Mesendoderm (in vitro differentiated cells): ENCODE data around the gene PYDC1.

Source experiments
- DNase-seq: peaks from one replicate; pipeline ENCODE4 v3.0.0; 2013
- H2AK5ac ChIP-seq: 2 replicates; pipeline ENCODE4 v1.6.1; 2013; ENCODE audit warnings: low read length, inconsistent platforms
- H2BK120ac ChIP-seq: 2 replicates; pipeline ENCODE4 v1.6.1; 2013; ENCODE audit warnings: low read depth, mild to moderate bottlenecking, low read length, moderate library complexity, mixed read lengths
- H2BK15ac ChIP-seq: replicated peaks from 2 replicates; pipeline ENCODE4 v1.6.1; 2013; ENCODE audit warnings: low read depth, mild to moderate bottlenecking, moderate library complexity
- H2BK5ac ChIP-seq: 2 replicates; pipeline ENCODE4 v1.6.1; 2013; ENCODE audit warnings: low read length, inconsistent platforms
- H3K18ac ChIP-seq: 2 replicates; pipeline ENCODE4 v1.6.1; 2013; ENCODE audit warnings: mild to moderate bottlenecking, low read length, mixed read lengths
- H3K23ac ChIP-seq: one replicate; pipeline ENCODE4 v1.6.1; 2013; ENCODE audit warnings: low read length
- H3K27ac ChIP-seq: 2 replicates; pipeline ENCODE4 v1.5.1; 2013; ENCODE audit warnings: low read depth, mild to moderate bottlenecking, inconsistent platforms, low read length, moderate library complexity
- H3K27me3 ChIP-seq: 2 replicates; pipeline ENCODE4 v1.6.1; 2013; ENCODE audit warnings: low read length, control low read depth, mild to moderate bottlenecking, inconsistent platforms; ENCODE audit not compliant: insufficient read depth, poor library complexity
- H3K36me3 ChIP-seq: 2 replicates; pipeline ENCODE4 v1.6.1; 2013; ENCODE audit warnings: low read length, inconsistent platforms; ENCODE audit not compliant: control insufficient read depth, insufficient read depth
- H3K4ac ChIP-seq: one replicate; pipeline ENCODE4 v1.6.1; 2013; ENCODE audit warnings: low read depth, mild to moderate bottlenecking, low read length, moderate library complexity
- H3K4me1 ChIP-seq: 2 replicates; pipeline ENCODE4 v1.6.1; 2013; ENCODE audit warnings: low read depth, low read length, inconsistent platforms; ENCODE audit not compliant: control insufficient read depth
- H3K4me2 ChIP-seq: 2 replicates; pipeline ENCODE4 v1.6.1; 2013; ENCODE audit warnings: low read length
- H3K4me3 ChIP-seq: 2 replicates; pipeline ENCODE4 v1.5.1; 2013; ENCODE audit warnings: mild to moderate bottlenecking, low read length
- H3K56ac ChIP-seq: one replicate; pipeline ENCODE4 v1.6.1; 2013; ENCODE audit warnings: low read length
- H3K79me1 ChIP-seq: 2 replicates; pipeline ENCODE4 v1.6.1; 2013; ENCODE audit warnings: low read length, inconsistent platforms
- H3K79me2 ChIP-seq: 2 replicates; pipeline ENCODE4 v1.6.1; 2013; ENCODE audit warnings: mild to moderate bottlenecking, low read length; ENCODE audit not compliant: control insufficient read depth, insufficient read depth
- H3K9ac ChIP-seq: 2 replicates; pipeline ENCODE4 v1.6.1; 2013; ENCODE audit warnings: low read length, inconsistent platforms
- H4K5ac ChIP-seq: one replicate; pipeline ENCODE4 v1.6.1; 2013; ENCODE audit warnings: low read length
- H4K8ac ChIP-seq: one replicate; pipeline ENCODE4 v1.6.1; 2013; ENCODE audit warnings: low read depth, mild to moderate bottlenecking, control low read depth, low read length, moderate library complexity
- WGBS: extraction: QIAGEN DNeasy Blood & Tissue Kit; methylation state at CpG from one replicate; pipeline ENCODE4 v1.1.7; 2013; ENCODE audit warnings: low lambda C conversion rate, missing lambda C conversion rate; ENCODE audit not compliant: insufficient coverage; ENCODE audit errors: extremely low coverage; 5-methylcytosine and 5-hydroxymethylcytosine counted together

The PYDC1 gene

DNA sequence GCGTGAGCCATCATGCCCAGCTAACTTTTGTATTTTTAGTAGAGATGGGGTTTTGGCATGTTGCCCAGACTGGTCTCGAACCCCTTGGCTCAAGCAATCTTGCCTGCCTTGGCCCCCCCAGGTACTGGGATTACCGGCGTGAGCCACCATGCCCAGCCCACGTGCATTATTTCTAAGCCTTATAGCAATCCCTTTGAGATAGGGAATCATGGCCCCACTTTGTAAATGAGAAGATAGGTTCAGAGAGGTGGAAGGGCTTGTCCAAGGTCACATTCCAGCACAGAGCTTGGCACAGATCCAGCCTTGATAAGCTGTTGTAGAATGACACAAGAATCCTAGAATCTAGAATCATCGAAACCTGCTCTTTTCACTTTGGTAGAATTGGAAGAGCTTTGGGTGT lies 10.2 kb downstream of the PYDC1 start:
- H2BK120ac ChIP-seq: no peak overlapping the region
- H3K56ac ChIP-seq: no peak overlapping the region
- WGBS: no CpG with 5 or more reads among the region's 6 CpGs
- no peak overlapping the region for H4K5ac ChIP-seq
- DNase-seq: no peak
- no peak overlapping the region for H3K9ac ChIP-seq
- no peaks in the 10 kb centered on the region for H3K4me1 ChIP-seq
- H3K27me3 ChIP-seq: no peaks in the 10 kb centered on the region
- no peak overlapping the region for H3K27ac ChIP-seq
- H3K4ac ChIP-seq: no peak overlapping the region
- no peak overlapping the region for H2BK5ac ChIP-seq
- no peak overlapping the region for H2AK5ac ChIP-seq
- no peak overlapping the region for H2BK15ac ChIP-seq
- no peak overlapping the region for H3K18ac ChIP-seq
- no peaks in the 10 kb centered on the region for H3K79me1 ChIP-seq
- H3K4me2 ChIP-seq: no peak overlapping the region
- no peaks in the 10 kb centered on the region for H3K79me2 ChIP-seq
- H3K36me3 ChIP-seq: no peaks in the 10 kb centered on the region
- H3K4me3 ChIP-seq: no peak overlapping the region
- H4K8ac ChIP-seq: no peak overlapping the region
- H3K23ac ChIP-seq: no peak overlapping the region

DNA sequence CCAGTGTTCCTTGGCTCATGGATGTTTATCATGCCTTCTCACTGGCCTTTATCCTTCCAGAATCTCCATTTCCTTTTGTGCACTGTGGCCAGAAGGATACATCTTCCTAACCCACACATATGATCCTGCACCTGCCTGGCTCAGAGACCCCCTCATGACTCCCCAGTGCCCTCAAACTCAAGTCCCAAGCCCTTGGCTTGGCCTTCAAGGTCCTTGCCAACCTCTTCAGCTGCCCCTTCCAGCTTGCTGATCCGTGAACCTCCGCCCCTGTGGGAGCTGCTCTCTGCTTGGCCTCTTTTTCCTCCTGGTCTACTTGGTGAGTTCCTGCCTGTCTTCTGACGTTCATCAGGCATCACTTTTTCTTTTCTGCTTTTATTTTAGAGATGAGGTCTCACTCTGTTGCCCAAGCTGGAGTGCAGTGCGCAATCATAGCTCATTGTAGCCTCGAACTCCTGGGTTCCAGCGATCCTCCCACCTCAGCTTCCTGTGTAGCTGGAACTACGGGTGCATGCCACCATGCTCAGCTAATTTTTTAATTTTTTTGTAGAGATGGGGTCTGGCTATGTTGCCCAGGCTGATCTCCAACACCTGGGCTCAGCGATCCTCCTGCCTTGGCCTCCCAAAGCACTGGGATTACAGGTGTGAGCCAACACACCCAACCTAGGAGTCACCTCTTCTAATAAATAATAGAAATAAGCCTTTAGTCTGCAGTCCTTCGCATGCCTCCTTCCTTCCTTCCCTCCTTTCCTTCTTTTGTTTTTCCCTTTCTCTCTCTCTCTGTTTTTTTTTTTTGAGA lies 11.9 kb downstream of the PYDC1 start:
- Histone ChIP-seq H4K5ac (no peak overlapping the region), H3K27ac (no peak overlapping the region), H2BK15ac (no peak overlapping the region), H3K56ac (no peak overlapping the region), H3K79me2 (no peaks in the 10 kb centered on the region), H3K4me1 (peaks cover 2% of the 10 kb centered on the region), H3K9ac (no peak overlapping the region), H3K36me3 (no peaks in the 10 kb centered on the region), H2AK5ac (no peak overlapping the region), H2BK120ac (no peak overlapping the region), H3K18ac (no peak overlapping the region), H3K4me3 (no peak overlapping the region), H3K4me2 (no peak overlapping the region), H3K4ac (no peak overlapping the region), H3K27me3 (no peaks in the 10 kb centered on the region), H3K23ac (no peak overlapping the region), H3K79me1 (no peaks in the 10 kb centered on the region), H2BK5ac (no peak overlapping the region), H4K8ac (no peak overlapping the region)
- no CpG with 5 or more reads among the region's 9 CpGs for WGBS
- DNase-seq: no peak

- WGBS: no CpG with 5 or more reads among the region's 69 CpGs
- H4K5ac ChIP-seq: no peak within 1 kb of the TSS
These were observed 14.2 kb downstream of the PYDC1 start, which contains the start of gene PYCARD for GRCh38 chr16:31202414-31203375. Gene PYCARD (minus strand): TSS chr16:31202760. CDS start chr16:31202690, 70 bp downstream.

GRCh38 chr16:31201582-31202413 lies 15.1 kb downstream of the PYDC1 start:
- Histone ChIP-seq H2BK120ac (no peak overlapping the region), H2AK5ac (no peak overlapping the region), H3K56ac (peak overlapping the region; percentile 93), H3K4me1 (peaks cover 2% of the 10 kb centered on the region), H3K36me3 (no peaks in the 10 kb centered on the region), H3K79me2 (no peaks in the 10 kb centered on the region), H3K4me3 (peak overlapping the region; percentile 41), H4K5ac (no peak overlapping the region), H3K79me1 (no peaks in the 10 kb centered on the region), H3K4me2 (peak overlapping the region; percentile 38), H3K27ac (peak overlapping the region; percentile 24), H3K18ac (no peak overlapping the region), H3K23ac (no peak overlapping the region), H2BK5ac (no peak overlapping the region), H3K27me3 (no peaks in the 10 kb centered on the region), H3K9ac (peak overlapping the region; percentile 76), H4K8ac (no peak overlapping the region), H3K4ac (no peak overlapping the region), H2BK15ac (no peak overlapping the region)
- WGBS: no CpG with 5 or more reads among the region's 35 CpGs
- DNase-seq: peak; percentile 88

More at GRCh38 chr16:31202414-31203375, 14.2 kb downstream of the PYDC1 start, which contains the start of gene PYCARD:
- peak within 1 kb of the TSS; percentile 41 for H3K4me3 ChIP-seq
- H3K36me3 ChIP-seq: no peaks in the 10 kb centered on the region
- no peak within 1 kb of the TSS for H4K8ac ChIP-seq
- H3K27ac ChIP-seq: no peak within 1 kb of the TSS
- H3K79me2 ChIP-seq: no peaks in the 10 kb centered on the region
- peak within 1 kb of the TSS; percentile 93 for H3K56ac ChIP-seq
- DNase-seq: peak; percentile 61
- H3K27me3 ChIP-seq: no peaks in the 10 kb centered on the region
- H3K9ac ChIP-seq: peak within 1 kb of the TSS; percentile 76
- no peak within 1 kb of the TSS for H2AK5ac ChIP-seq
- peak within 1 kb of the TSS; percentile 57 for H3K18ac ChIP-seq
- H3K23ac ChIP-seq: no peak within 1 kb of the TSS
- H2BK5ac ChIP-seq: no peak within 1 kb of the TSS
- H3K4ac ChIP-seq: no peak within 1 kb of the TSS
- H2BK15ac ChIP-seq: no peak within 1 kb of the TSS
- H3K79me1 ChIP-seq: no peaks in the 10 kb centered on the region
- peaks cover 2% of the 10 kb centered on the region for H3K4me1 ChIP-seq
- H3K4me2 ChIP-seq: peak within 1 kb of the TSS; percentile 38
- no peak within 1 kb of the TSS for H2BK120ac ChIP-seq

GRCh38 chr16:31200821-31201568 lies 15.9 kb downstream of the PYDC1 start:
- no peak overlapping the region for H3K4ac ChIP-seq
- H3K27me3 ChIP-seq: no peaks in the 10 kb centered on the region
- no peak overlapping the region for H2BK120ac ChIP-seq
- no peak overlapping the region for H2AK5ac ChIP-seq
- H4K5ac ChIP-seq: no peak overlapping the region
- H2BK15ac ChIP-seq: no peak overlapping the region
- H4K8ac ChIP-seq: no peak overlapping the region
- H3K9ac ChIP-seq: peak overlapping the region; percentile 76
- no CpG with 5 or more reads among the region's 8 CpGs for WGBS
- H2BK5ac ChIP-seq: no peak overlapping the region
- peaks cover 2% of the 10 kb centered on the region for H3K4me1 ChIP-seq
- H3K4me2 ChIP-seq: peak overlapping the region; percentile 13
- no peak overlapping the region for H3K4me3 ChIP-seq
- H3K23ac ChIP-seq: no peak overlapping the region
- H3K79me1 ChIP-seq: no peaks in the 10 kb centered on the region
- DNase-seq: peak; percentile 70
- no peak overlapping the region for H3K18ac ChIP-seq
- H3K36me3 ChIP-seq: peaks cover 5% of the 10 kb centered on the region
- peak overlapping the region; percentile 75 for H3K56ac ChIP-seq
- peak overlapping the region; percentile 24 for H3K27ac ChIP-seq
- H3K79me2 ChIP-seq: no peaks in the 10 kb centered on the region
